ENCODE results near the gene PEX3.

DNA sequence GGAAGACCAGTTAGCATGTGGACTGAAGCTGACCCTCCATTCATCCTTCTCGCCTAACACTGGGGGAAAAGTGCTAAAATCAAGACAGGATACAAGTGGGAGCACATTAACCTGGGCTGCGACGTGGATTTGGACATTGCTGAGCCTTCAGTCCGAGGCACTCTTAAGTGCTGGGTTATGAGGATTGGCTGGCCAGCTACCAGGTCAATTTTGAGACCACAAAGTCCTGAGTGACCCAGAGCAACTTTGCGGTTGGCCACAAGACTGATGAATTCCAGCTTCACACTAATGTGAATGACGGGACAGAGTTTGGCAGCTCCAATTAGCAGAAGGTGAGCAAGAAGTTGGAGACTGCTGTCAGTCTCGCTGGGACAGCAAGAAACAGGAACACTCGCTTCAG lies 40.2 kb downstream of the PEX3 start:
- TF ChIP-seq CTCF (IDR thresholded peaks at IDR 0.05; ENCODE audit: insufficient read depth, low read length) = no peak
- TF ChIP-seq GABPA (IDR thresholded peaks at IDR 0.05; ENCODE audit: low read depth) = no peak
- TF ChIP-seq, protein P1, sequence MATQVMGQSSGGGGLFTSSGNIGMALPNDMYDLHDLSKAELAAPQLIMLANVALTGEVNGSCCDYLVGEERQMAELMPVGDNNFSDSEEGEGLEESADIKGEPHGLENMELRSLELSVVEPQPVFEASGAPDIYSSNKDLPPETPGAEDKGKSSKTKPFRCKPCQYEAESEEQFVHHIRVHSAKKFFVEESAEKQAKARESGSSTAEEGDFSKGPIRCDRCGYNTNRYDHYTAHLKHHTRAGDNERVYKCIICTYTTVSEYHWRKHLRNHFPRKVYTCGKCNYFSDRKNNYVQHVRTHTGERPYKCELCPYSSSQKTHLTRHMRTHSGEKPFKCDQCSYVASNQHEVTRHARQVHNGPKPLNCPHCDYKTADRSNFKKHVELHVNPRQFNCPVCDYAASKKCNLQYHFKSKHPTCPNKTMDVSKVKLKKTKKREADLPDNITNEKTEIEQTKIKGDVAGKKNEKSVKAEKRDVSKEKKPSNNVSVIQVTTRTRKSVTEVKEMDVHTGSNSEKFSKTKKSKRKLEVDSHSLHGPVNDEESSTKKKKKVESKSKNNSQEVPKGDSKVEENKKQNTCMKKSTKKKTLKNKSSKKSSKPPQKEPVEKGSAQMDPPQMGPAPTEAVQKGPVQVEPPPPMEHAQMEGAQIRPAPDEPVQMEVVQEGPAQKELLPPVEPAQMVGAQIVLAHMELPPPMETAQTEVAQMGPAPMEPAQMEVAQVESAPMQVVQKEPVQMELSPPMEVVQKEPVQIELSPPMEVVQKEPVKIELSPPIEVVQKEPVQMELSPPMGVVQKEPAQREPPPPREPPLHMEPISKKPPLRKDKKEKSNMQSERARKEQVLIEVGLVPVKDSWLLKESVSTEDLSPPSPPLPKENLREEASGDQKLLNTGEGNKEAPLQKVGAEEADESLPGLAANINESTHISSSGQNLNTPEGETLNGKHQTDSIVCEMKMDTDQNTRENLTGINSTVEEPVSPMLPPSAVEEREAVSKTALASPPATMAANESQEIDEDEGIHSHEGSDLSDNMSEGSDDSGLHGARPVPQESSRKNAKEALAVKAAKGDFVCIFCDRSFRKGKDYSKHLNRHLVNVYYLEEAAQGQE (IDR thresholded peaks at IDR 0.05; ENCODE audit: insufficient replicate concordance, low read depth) = no peak
- TF ChIP-seq POLR2AphosphoS5 (IDR thresholded peaks at IDR 0.05; ENCODE audit: low read depth) = no peak
- no peak for TF ChIP-seq SPI1 (IDR thresholded peaks at IDR 0.05; ENCODE audit: borderline replicate concordance, low read depth)

Measured in HL-60 (cell line).